Posterior vena cava (tissue), 2 donors: ENCODE results near the gene NRSN2. TPM values are rescaled to one million over a fixed set of nuclear protein-coding genes. Genes with fewer than 3 reads are reported as not detected.
"Not testable (repeated sequence)": the region's sequence is repeated elsewhere in the genome, so short reads cannot be mapped to it uniquely, and the experiment has no call there.

ENCODE experiments used
- DNase-seq: peaks from one replicate; pipeline ENCODE4 v3.0.0-alpha.2; 2020; ENCODE audit warnings: low spot score
- intact Hi-C, 2 donors: fragments of 100-400 bp; cut with DNase I; formaldehyde crosslinking; loops; one replicate each; pipeline versions ENCODE4 v1.14.1 to v1.14.2; 2022 to 2023
- total RNA-seq, 2 donors: library from RNA; stranded (reverse); fragmentation: NEBNext Ultra II Directional; extraction: Animal tissue kit (Norgen Biotek cat#: 25700); gene quantifications; one replicate each; pipeline ENCODE4 v1.2.1, GENCODE V29; 2021
- donor health status: DM: yes; HTN: yes; CAD: no.
- donor health status: DM: yes; HTN: yes; CAD: no.

NRSN2 gene
- total RNA-seq, 2 donors from 2014 or later, result 44.2 to 51.0 TPM

GRCh38 chr20:370151-370600 is 23.3 kb downstream of the NRSN2 start:
- intact Hi-C loops, result no loop called here
- no peak for DNase-seq

GRCh38 chr20:370977-371754 is 24.3 kb downstream of the NRSN2 start:
- DNase-seq, result no peak
- intact Hi-C loops, result no loop called here

GRCh38 chr20:371755-372542 is 25.0 kb downstream of the NRSN2 start:
- intact Hi-C loops, result no loop called here
- no peak for DNase-seq

GRCh38 chr20:372543-373082 is 25.7 kb downstream of the NRSN2 start:
- intact Hi-C loops, DNase-seq: not testable (repeated sequence)

- no peak for DNase-seq
- intact Hi-C loops, result no loop called here
Observed at GRCh38 chr20:373171-373890, 26.4 kb downstream of the NRSN2 start.

- DNase-seq, result no peak
- intact Hi-C loops, result no loop called here
Observed at GRCh38 chr20:375265-375889, 28.5 kb downstream of the NRSN2 start.

- intact Hi-C loops, result no loop called here
- no peak for DNase-seq
Observed at GRCh38 chr20:376089-376488, 29.2 kb downstream of the NRSN2 start.

GRCh38 chr20:376750-377149 is 29.8 kb downstream of the NRSN2 start:
- intact Hi-C loops, result no loop called here
- no peak for DNase-seq

GRCh38 chr20:377578-377977 is 30.7 kb downstream of the NRSN2 start:
- DNase-seq, intact Hi-C loops: not testable (repeated sequence)

GRCh38 chr20:378961-379336 is 32.0 kb downstream of the NRSN2 start:
- DNase-seq, result no peak
- intact Hi-C loops, result no loop called here

- peak; percentile 90 for DNase-seq
- intact Hi-C loops, result no loop called here
Observed at GRCh38 chr20:380763-381580, 34.1 kb downstream of the NRSN2 start.

- peak; percentile 91 for DNase-seq
- intact Hi-C loops, result no loop called here
Observed at GRCh38 chr20:381581-382290, 34.8 kb downstream of the NRSN2 start.

- intact Hi-C loops, result no loop called here
Observed at GRCh38 chr20:382291-383115, 35.6 kb downstream of the NRSN2 start.

GRCh38 chr20:383889-384288 is 37.0 kb downstream of the NRSN2 start:
- no peak for DNase-seq
- intact Hi-C loops, result no loop called here

More at GRCh38 chr20:382291-383115, 35.6 kb downstream of the NRSN2 start:
- DNase-seq, result no peak

GRCh38 chr20:384723-385122 is 37.8 kb downstream of the NRSN2 start:
- intact Hi-C loops, result no loop called here
- no peak for DNase-seq

GRCh38 chr20:385448-385847 is 38.5 kb downstream of the NRSN2 start:
- intact Hi-C loops, result no loop called here
- no peak for DNase-seq

- DNase-seq, intact Hi-C loops: not testable (repeated sequence)
Observed at GRCh38 chr20:386634-387033, 39.7 kb downstream of the NRSN2 start.
